Adrenal gland (tissue), 12 donors: ENCODE measurements around the gene SHCBP1L. TPM values are rescaled to one million over a fixed set of nuclear protein-coding genes. Genes with fewer than 3 reads are reported as not detected.

Source experiments
- DNase-seq, 7 donors: peaks; one replicate each; pipeline ENCODE4 v3.0.0-alpha.2; 2019 to 2020
- H3K27ac ChIP-seq, 5 donors: fragments of 200-600 bp; sonication (generic) in 4 of 5; 1 replicate in 3 of 5; 2 replicates in 2 of 5; pipeline versions ENCODE4 v1.5.1 to v1.8.0; 2016 to 2020; ENCODE audit warnings: mild to moderate bottlenecking in 1 of 5
- H3K27me3 ChIP-seq: fragments of 200-600 bp; 2 replicates; pipeline ENCODE4 v1.8.0; 2021
- H3K36me3 ChIP-seq, 2 donors: fragments of 200-600 bp; replicated peaks in 1 of 2; 1 replicate in 1 of 2; 2 replicates in 1 of 2; pipeline versions ENCODE4 v1.5.1 to v1.8.0; 2018 to 2022
- H3K4me1 ChIP-seq, 2 donors: fragments of 200-600 bp; replicated peaks in 1 of 2; 1 replicate in 1 of 2; 2 replicates in 1 of 2; pipeline versions ENCODE4 v1.5.1 to v1.8.0; 2018 to 2021
- H3K4me3 ChIP-seq, 4 donors: fragments of 200-600 bp; sonication (generic) in 3 of 4; one replicate each; pipeline ENCODE4 v1.5.1; 2016 to 2018
- H3K9me3 ChIP-seq, 3 donors: fragments of 200-600 bp; sonication (generic) in 1 of 3; replicated peaks in 1 of 3; 1 replicate in 2 of 3; 2 replicates in 1 of 3; pipeline versions ENCODE4 v1.5.1 to v1.8.0; 2016 to 2021
- CTCF ChIP-seq, 6 experiments: fragments of 450-650 bp in 4 of 6; fragments of 200-600 bp in 2 of 6; sonication (generic) in 1 of 6; IDR thresholded peaks; 1 replicate in 5 of 6; 2 replicates in 1 of 6; pipeline versions ENCODE4 v1.5.1 to v1.8.0; 2016 to 2021; ENCODE audit warnings: antibody characterized with exemption in 6 of 6, mild to moderate bottlenecking in 2 of 6, moderate library complexity in 1 of 6
- POLR2A ChIP-seq, 2 donors: fragments of 450-650 bp; IDR thresholded peaks; one replicate each; pipeline ENCODE4 v1.6.1; 2017; ENCODE audit warnings: antibody characterized with exemption in 2 of 2, mild to moderate bottlenecking in 2 of 2, moderate library complexity in 1 of 2
- WGBS, 4 donors: extraction: QIAGEN DNeasy Blood & Tissue Kit in 2 of 4; methylation state at CpG; one replicate each; pipeline versions ENCODE4 v1.1.5 to v1.1.7; 2013 to 2017; 5-methylcytosine and 5-hydroxymethylcytosine counted together
- intact Hi-C, 2 donors: fragments of 100-400 bp; cut with DNase I; formaldehyde crosslinking; loops; one replicate each; pipeline versions ENCODE4 v1.14.1 to v1.15.0; 2022 to 2023
- polyA plus RNA-seq, 3 donors: library from polyadenylated mRNA; stranded (reverse); fragments of 200-250 nt in 2 of 3; fragments of 350-450 nt in 1 of 3; fragmentation: Illumina TruSeq in 1 of 3; extraction: RNeasy Lipid Tissue Mini Kit (QIAGEN cat#74804) in 1 of 3; gene quantifications; one replicate each; pipeline ENCODE4 v1.2.3, GENCODE V29; 2013 to 2014
- total RNA-seq, 9 donors: library from RNA; depleted of rRNA in 4 of 9; stranded (reverse); fragments of >200 nt in 4 of 9; fragments of 120-200 nt in 1 of 9; fragmentation: NEBNext Ultra II Directional in 1 of 9; extraction: Animal tissue kit (Norgen Biotek cat#: 25700) in 1 of 9; gene quantifications; one replicate each; pipeline versions ENCODE4 v1.1.0 to v1.2.4, GENCODE V29; 2013 to 2023
- donor health status: healthy with polysubstance abuse.
- donor health status: Bipolar disorder and iron deficiency.
- donor health status: DM: yes; HTN: yes; CAD: no.
- donor health status: DM: no; HTN: no; CAD: no.
- donor health status: DM: no; HTN: no; CAD: no.
- donor health status: DM: yes; HTN: yes; CAD: no.

The SHCBP1L gene
- total and polyA plus RNA-seq, 12 donors, result 0.06 TPM; not detected in 11

DNA sequence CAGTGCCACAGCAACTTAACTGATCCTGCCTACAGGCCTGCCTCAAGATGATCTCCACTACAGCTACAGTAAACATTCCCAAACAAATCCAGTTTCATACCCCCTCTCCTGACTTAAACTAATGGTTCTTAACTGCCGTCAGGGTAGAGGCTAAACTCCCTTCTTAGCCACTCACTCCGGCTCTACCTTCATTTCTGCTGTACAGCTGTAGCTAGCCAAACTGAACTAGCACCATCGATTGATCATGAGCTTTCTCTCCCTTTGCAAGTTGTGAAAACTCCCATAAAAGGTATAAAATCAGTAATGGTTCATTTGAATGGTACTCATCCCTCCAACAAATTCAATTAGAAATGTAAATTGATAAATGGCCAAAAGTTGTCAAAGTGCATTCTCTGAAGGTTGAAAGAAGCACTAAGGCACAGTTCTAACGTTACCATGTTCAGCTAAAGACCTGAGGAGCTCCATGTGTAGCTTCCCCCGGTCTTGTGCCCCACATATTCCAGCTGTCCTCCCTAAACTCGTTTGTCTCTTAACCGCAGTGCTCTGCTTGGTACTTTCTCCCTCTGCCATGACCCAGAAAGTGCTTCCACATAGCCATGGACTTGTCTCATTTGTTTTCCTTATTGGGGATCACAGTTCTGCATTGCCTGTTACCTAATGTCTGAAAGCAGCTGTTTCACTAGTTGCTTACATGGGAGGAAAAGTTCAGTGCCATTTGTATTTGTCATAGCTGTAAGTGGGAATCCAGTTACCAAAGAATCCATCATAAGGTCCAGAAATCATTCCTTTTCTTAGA is 64.0 kb downstream of the SHCBP1L start:
- intact Hi-C loops, result no loop called here
- H3K27ac ChIP-seq, result no peak overlapping the region
- WGBS, 4 donors, result 77 to 84% (median 79%) methylated on average over 7 of the region's 7 CpGs
- H3K9me3 ChIP-seq, result no peaks in the 10 kb centered on the region
- H3K27me3 ChIP-seq, result no peaks in the 10 kb centered on the region
- no peak for DNase-seq
- H3K4me3 ChIP-seq, result no peak overlapping the region
- TF ChIP-seq POLR2A (IDR thresholded peaks at IDR 0.05) (no peak), CTCF (IDR thresholded peaks at IDR 0.05) (no peak)
- no peaks in the 10 kb centered on the region for H3K4me1 ChIP-seq
- H3K36me3 ChIP-seq, result peaks cover 0 to 48% of the 10 kb centered on the region in 2 donors

GRCh38 chr1:182886985-182887384 is 66.0 kb downstream of the SHCBP1L start:
- intact Hi-C loops, result no loop called here
- 93 to 98% (median 96%) methylated on average over 11 of the region's 11 CpGs for WGBS, 4 donors
- peaks cover 0 to 67% of the 10 kb centered on the region in 2 donors for H3K36me3 ChIP-seq
- TF ChIP-seq POLR2A (IDR thresholded peaks at IDR 0.05), result no peak
- no peak for TF ChIP-seq CTCF (IDR thresholded peaks at IDR 0.05)
- no peaks in the 10 kb centered on the region for H3K9me3 ChIP-seq
- no peak overlapping the region for H3K27ac ChIP-seq
- DNase-seq, result no peak
- no peak overlapping the region for H3K4me3 ChIP-seq
- H3K27me3 ChIP-seq, result no peaks in the 10 kb centered on the region
- no peaks in the 10 kb centered on the region for H3K4me1 ChIP-seq

DNA sequence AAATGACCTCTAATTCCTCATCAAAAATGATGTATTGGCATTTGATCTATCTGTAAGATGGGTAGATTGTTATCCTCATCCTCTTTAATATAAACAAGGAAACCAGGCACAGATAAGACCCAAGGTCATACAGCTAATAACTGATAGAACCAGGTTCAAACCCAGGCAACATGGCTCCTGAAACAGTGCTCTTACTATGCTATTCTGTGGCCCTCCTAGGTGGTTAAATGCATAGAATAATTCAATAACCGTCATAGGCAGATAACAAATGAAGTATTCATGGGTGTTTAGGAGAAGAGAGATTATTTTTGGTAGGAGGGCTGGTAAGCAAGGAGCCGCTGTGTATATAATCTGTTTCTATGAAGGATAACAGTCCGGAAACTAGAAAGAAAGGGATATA is 67.4 kb downstream of the SHCBP1L start:
- intact Hi-C loops, result no loop called here

DNA sequence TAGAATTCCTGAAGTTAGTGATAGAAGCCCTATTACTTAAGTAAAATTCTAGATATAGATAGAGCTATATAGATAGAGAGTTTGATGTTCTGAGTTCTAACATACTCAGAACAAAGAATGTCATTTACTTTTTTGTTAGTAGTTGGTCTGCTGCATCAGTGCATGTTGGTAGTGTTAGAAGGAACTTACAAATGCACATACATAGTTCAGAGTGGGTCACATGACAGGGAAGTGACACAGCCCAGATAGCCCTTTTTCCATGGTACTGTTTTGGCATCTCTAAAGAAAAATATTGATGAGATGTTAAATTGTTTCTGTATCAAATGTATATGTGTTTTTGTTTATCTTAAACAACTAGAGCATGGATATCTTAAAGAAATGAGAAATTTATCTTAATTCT is 68.1 kb downstream of the SHCBP1L start:
- Histone ChIP-seq H3K27ac (no peak overlapping the region), H3K4me1 (no peaks in the 10 kb centered on the region), H3K36me3 (peaks cover 0 to 88% of the 10 kb centered on the region in 2 donors), H3K27me3 (no peaks in the 10 kb centered on the region), H3K4me3 (no peak overlapping the region), H3K9me3 (no peaks in the 10 kb centered on the region)
- TF ChIP-seq POLR2A (IDR thresholded peaks at IDR 0.05) (no peak), CTCF (IDR thresholded peaks at IDR 0.05) (no peak)
- intact Hi-C loops, result no loop called here
- DNase-seq, result no peak

More for the DNA sequence above, 67.4 kb downstream of the SHCBP1L start:
- Histone ChIP-seq H3K4me3 (no peak overlapping the region), H3K36me3 (peaks cover 0 to 81% of the 10 kb centered on the region in 2 donors), H3K27ac (no peak overlapping the region), H3K27me3 (no peaks in the 10 kb centered on the region), H3K9me3 (no peaks in the 10 kb centered on the region), H3K4me1 (no peaks in the 10 kb centered on the region)
- no peak for DNase-seq
- TF ChIP-seq CTCF (IDR thresholded peaks at IDR 0.05) (no peak), POLR2A (IDR thresholded peaks at IDR 0.05) (no peak)
- 92 to 98% (median 96%) methylated on average over 3 of the region's 3 CpGs for WGBS, 4 donors
